ENCODE data around the gene PLB1.

The PLB1 gene

GRCh38 chr2:28643911-28644334, 148.1 kb downstream of the PLB1 start:
- Histone ChIP-seq H3F3A (ENCODE audit: insufficient read depth, low read length) (no peaks in the 10 kb centered on the region), H3K27ac (ENCODE audit: low read depth, low read length, poor library complexity, severe bottlenecking) (no peak overlapping the region), H3K9ac (ENCODE audit: low read length) (no peak overlapping the region)

GRCh38 chr2:28644760-28645159, 148.9 kb downstream of the PLB1 start:
- no peaks in the 10 kb centered on the region for H3K79me2 ChIP-seq (ENCODE audit: insufficient read depth, low read length)
- H3K27ac ChIP-seq (ENCODE audit: low read depth, low read length, poor library complexity, severe bottlenecking): no peak overlapping the region
- no peaks in the 10 kb centered on the region for H3K9me3 ChIP-seq (ENCODE audit: low read length)
- no peak overlapping the region for H3K9ac ChIP-seq (ENCODE audit: low read length)
- H3K4me2 ChIP-seq (ENCODE audit: low read length): no peak overlapping the region
- no peaks in the 10 kb centered on the region for H4K20me1 ChIP-seq (ENCODE audit: insufficient read depth, low read length)
- no peaks in the 10 kb centered on the region for H3K36me3 ChIP-seq (ENCODE audit: insufficient read depth, low read length)
- H3K9me2 ChIP-seq (ENCODE audit: low read depth, low read length): no peaks in the 10 kb centered on the region
- H3K4me3 ChIP-seq (ENCODE audit: low read depth, low read length, poor library complexity, severe bottlenecking): no peak overlapping the region
- no peaks in the 10 kb centered on the region for H3K4me1 ChIP-seq (ENCODE audit: insufficient read depth, low read length, severe bottlenecking)
- H2AFZ ChIP-seq (ENCODE audit: low read length): no peak overlapping the region
- no peaks in the 10 kb centered on the region for H3K27me3 ChIP-seq (ENCODE audit: insufficient read depth, low read length)
- H3F3A ChIP-seq (ENCODE audit: insufficient read depth, low read length): no peaks in the 10 kb centered on the region
- no peak for TF ChIP-seq CTCF (IDR thresholded peaks at IDR 0.05; ENCODE audit: low read length)
- TF ChIP-seq EZH2 (IDR thresholded peaks at IDR 0.05; ENCODE audit: borderline replicate concordance, low read length): no peak

More at GRCh38 chr2:28643911-28644334, 148.1 kb downstream of the PLB1 start:
- Histone ChIP-seq H2AFZ (ENCODE audit: low read length) (no peak overlapping the region), H3K27me3 (ENCODE audit: insufficient read depth, low read length) (no peaks in the 10 kb centered on the region), H3K4me1 (ENCODE audit: insufficient read depth, low read length, severe bottlenecking) (no peaks in the 10 kb centered on the region), H3K4me2 (ENCODE audit: low read length) (no peak overlapping the region), H3K4me3 (ENCODE audit: low read depth, low read length, poor library complexity, severe bottlenecking) (no peak overlapping the region), H3K36me3 (ENCODE audit: insufficient read depth, low read length) (no peaks in the 10 kb centered on the region), H3K9me2 (ENCODE audit: low read depth, low read length) (no peaks in the 10 kb centered on the region), H3K9me3 (ENCODE audit: low read length) (no peaks in the 10 kb centered on the region), H3K79me2 (ENCODE audit: insufficient read depth, low read length) (no peaks in the 10 kb centered on the region), H4K20me1 (ENCODE audit: insufficient read depth, low read length) (no peaks in the 10 kb centered on the region)
- TF ChIP-seq EZH2 (IDR thresholded peaks at IDR 0.05; ENCODE audit: borderline replicate concordance, low read length): no peak
- no peak for TF ChIP-seq CTCF (IDR thresholded peaks at IDR 0.05; ENCODE audit: low read length)

- H2AFZ ChIP-seq (ENCODE audit: low read length): no peak overlapping the region
- TF ChIP-seq CTCF (IDR thresholded peaks at IDR 0.05; ENCODE audit: low read length) (no peak), EZH2 (IDR thresholded peaks at IDR 0.05; ENCODE audit: borderline replicate concordance, low read length) (no peak)
- H3F3A ChIP-seq (ENCODE audit: insufficient read depth, low read length): no peaks in the 10 kb centered on the region
- H3K4me3 ChIP-seq (ENCODE audit: low read depth, low read length, poor library complexity, severe bottlenecking): no peak overlapping the region
- no peaks in the 10 kb centered on the region for H3K79me2 ChIP-seq (ENCODE audit: insufficient read depth, low read length)
- H3K9me2 ChIP-seq (ENCODE audit: low read depth, low read length): no peaks in the 10 kb centered on the region
- H3K4me2 ChIP-seq (ENCODE audit: low read length): no peak overlapping the region
- no peaks in the 10 kb centered on the region for H3K27me3 ChIP-seq (ENCODE audit: insufficient read depth, low read length)
- no peaks in the 10 kb centered on the region for H4K20me1 ChIP-seq (ENCODE audit: insufficient read depth, low read length)
- no peak overlapping the region for H3K9ac ChIP-seq (ENCODE audit: low read length)
- H3K4me1 ChIP-seq (ENCODE audit: insufficient read depth, low read length, severe bottlenecking): no peaks in the 10 kb centered on the region
- no peak overlapping the region for H3K27ac ChIP-seq (ENCODE audit: low read depth, low read length, poor library complexity, severe bottlenecking)
- H3K9me3 ChIP-seq (ENCODE audit: low read length): no peaks in the 10 kb centered on the region
- no peaks in the 10 kb centered on the region for H3K36me3 ChIP-seq (ENCODE audit: insufficient read depth, low read length)
Observed at GRCh38 chr2:28645553-28645952, 149.7 kb downstream of the PLB1 start.

Data from OCI-LY1 (cell line).